Uterus (tissue), 2 donors: Measurements from ENCODE around the gene CCDC9.

Source experiments
- CTCF ChIP-seq, 4 experiments: fragments of 200-600 bp in 2 of 4; fragments of 450-650 bp in 2 of 4; sonication (generic) in 2 of 4; IDR thresholded peaks; one replicate each; pipeline ENCODE4 v1.5.1; 2016 to 2019; ENCODE audit warnings: antibody characterized with exemption in 4 of 4, mild to moderate bottlenecking in 2 of 4, moderate library complexity in 1 of 4
- POLR2A ChIP-seq, 2 donors: fragments of 450-650 bp; IDR thresholded peaks; one replicate each; pipeline ENCODE4 v1.6.1; 2016; ENCODE audit warnings: antibody characterized with exemption in 2 of 2, mild to moderate bottlenecking in 1 of 2, moderate library complexity in 1 of 2

- TF ChIP-seq CTCF (IDR thresholded peaks at IDR 0.05) (no peak), POLR2A (IDR thresholded peaks at IDR 0.05) (no peak)
Observed at GRCh38 chr19:47315125-47315821, 58.9 kb downstream of the CCDC9 start.
